Effector memory CD4-positive, alpha-beta T cell (primary cell): Measurements from ENCODE around the gene NR1D1.

Experiments used
- DNase-seq, 3 donors: peaks; one replicate each; pipeline ENCODE4 v3.0.0-alpha.2; 2020
- H3K27ac ChIP-seq: 2 replicates; pipeline ENCODE4 v1.7.0; 2013; ENCODE audit warnings: mild to moderate bottlenecking, low read length, moderate library complexity; ENCODE audit not compliant: insufficient read depth, poor library complexity, severe bottlenecking
- H3K27me3 ChIP-seq: replicated peaks from 2 replicates; pipeline ENCODE4 v1.7.0; 2013; ENCODE audit warnings: mild to moderate bottlenecking, low read length; ENCODE audit not compliant: insufficient read depth, control insufficient read depth, poor library complexity, severe bottlenecking
- H3K36me3 ChIP-seq: 2 replicates; pipeline ENCODE4 v1.7.0; 2013; ENCODE audit warnings: mild to moderate bottlenecking, low read length, moderate library complexity; ENCODE audit not compliant: control insufficient read depth, insufficient read depth
- H3K4me1 ChIP-seq: 2 replicates; pipeline ENCODE4 v1.7.0; 2013; ENCODE audit warnings: low read length, mild to moderate bottlenecking; ENCODE audit not compliant: control insufficient read depth, insufficient read depth, poor library complexity, severe bottlenecking
- H3K4me3 ChIP-seq: 2 replicates; pipeline ENCODE4 v1.7.0; 2013; ENCODE audit warnings: low read length, low read depth, mild to moderate bottlenecking; ENCODE audit not compliant: insufficient read depth, poor library complexity, severe bottlenecking
- H3K9me3 ChIP-seq: 2 replicates; pipeline ENCODE4 v1.7.0; 2013; ENCODE audit warnings: mild to moderate bottlenecking, low read length, moderate library complexity; ENCODE audit not compliant: control insufficient read depth

Gene NR1D1

GRCh38 chr17:40060887-40061608 lies 39.3 kb downstream of the NR1D1 start:
- Histone ChIP-seq H3K36me3 (no peaks in the 10 kb centered on the region), H3K27ac (no peak overlapping the region), H3K4me1 (peaks cover 33% of the 10 kb centered on the region), H3K4me3 (no peak overlapping the region), H3K9me3 (no peaks in the 10 kb centered on the region), H3K27me3 (no peaks in the 10 kb centered on the region)
- DNase-seq: no peak

- no peaks in the 10 kb centered on the region for H3K27me3 ChIP-seq
- no peak for DNase-seq
- H3K9me3 ChIP-seq: no peaks in the 10 kb centered on the region
- H3K36me3 ChIP-seq: no peaks in the 10 kb centered on the region
- peaks cover 22% of the 10 kb centered on the region for H3K4me1 ChIP-seq
- no peak overlapping the region for H3K4me3 ChIP-seq
- H3K27ac ChIP-seq: no peak overlapping the region
Measured at GRCh38 chr17:40059729-40060475, 40.5 kb downstream of the NR1D1 start.

GRCh38 chr17:40058865-40059264 lies 41.5 kb downstream of the NR1D1 start:
- Histone ChIP-seq H3K27ac (no peak overlapping the region), H3K4me1 (peaks cover 19% of the 10 kb centered on the region), H3K36me3 (no peaks in the 10 kb centered on the region), H3K4me3 (no peak overlapping the region), H3K9me3 (no peaks in the 10 kb centered on the region), H3K27me3 (no peaks in the 10 kb centered on the region)
- no peak for DNase-seq

DNA sequence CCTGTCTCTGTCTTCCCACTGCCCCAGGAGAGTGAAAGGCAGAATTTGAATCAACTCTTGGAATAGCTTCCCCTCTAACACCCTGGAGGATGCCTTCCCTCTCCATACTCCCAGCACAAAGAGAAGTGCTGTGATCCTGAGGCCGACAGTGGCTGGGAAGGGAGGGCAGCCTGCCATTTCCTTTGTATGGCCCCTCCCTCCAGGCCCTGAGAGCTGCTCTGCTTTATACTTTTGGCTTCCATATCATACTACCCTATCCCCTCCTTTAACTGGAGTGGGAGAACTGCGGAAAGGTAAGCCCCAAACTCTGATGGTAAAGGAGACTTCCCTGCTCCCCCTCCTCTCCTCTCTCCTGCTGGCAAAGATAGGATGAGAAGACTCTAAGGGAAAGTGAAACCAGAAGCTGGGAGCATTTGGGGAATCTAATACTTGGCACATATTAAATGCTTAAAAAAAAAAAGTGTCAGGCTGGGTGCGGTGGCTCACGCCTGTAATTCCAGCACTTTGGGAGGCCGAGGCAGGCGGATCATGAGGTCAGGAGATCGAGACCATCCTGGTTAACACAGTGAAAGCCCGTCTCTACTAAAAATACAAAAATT lies 42.1 kb downstream of the NR1D1 start:
- no peaks in the 10 kb centered on the region for H3K36me3 ChIP-seq
- no peak overlapping the region for H3K4me3 ChIP-seq
- no peak for DNase-seq
- H3K27ac ChIP-seq: no peak overlapping the region
- no peaks in the 10 kb centered on the region for H3K27me3 ChIP-seq
- H3K9me3 ChIP-seq: no peaks in the 10 kb centered on the region
- peaks cover 20% of the 10 kb centered on the region for H3K4me1 ChIP-seq

DNA sequence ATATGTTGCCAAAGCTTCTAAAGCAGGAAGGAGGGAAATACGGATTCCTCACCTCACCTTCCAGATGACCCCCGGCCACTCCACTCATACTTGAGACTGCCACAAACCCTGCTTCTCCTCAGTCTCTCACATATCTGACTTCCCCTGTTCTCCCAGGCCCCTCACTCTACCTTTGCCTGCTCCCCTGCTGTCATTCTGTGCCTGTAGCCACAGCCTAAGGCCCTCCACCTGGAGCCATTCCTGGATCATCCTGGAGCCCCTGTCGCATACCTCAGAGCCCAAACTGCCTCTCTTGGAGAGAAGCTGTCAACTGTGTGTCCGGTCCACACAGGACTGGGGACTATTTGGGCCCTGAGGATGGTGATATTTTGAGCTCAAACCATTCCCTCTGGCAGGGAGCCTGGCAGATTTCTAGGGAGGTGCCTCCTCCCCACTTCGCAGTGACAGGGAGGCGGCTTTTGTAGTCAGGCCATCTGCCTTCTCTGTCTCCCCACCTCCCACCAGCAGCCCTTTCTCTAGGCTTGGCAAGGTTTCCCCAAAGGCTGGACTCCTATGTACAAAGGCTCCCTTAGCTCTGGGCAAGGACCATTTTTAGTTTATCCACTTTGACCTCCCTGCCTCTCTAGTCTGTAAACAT lies 43.9 kb downstream of the NR1D1 start:
- H3K9me3 ChIP-seq: no peaks in the 10 kb centered on the region
- DNase-seq: no peak
- H3K27ac ChIP-seq: no peak overlapping the region
- peaks cover 13% of the 10 kb centered on the region for H3K4me1 ChIP-seq
- H3K36me3 ChIP-seq: peaks cover 6% of the 10 kb centered on the region
- H3K27me3 ChIP-seq: no peaks in the 10 kb centered on the region
- no peak overlapping the region for H3K4me3 ChIP-seq
